ENCODE results near the gene ABLIM2. TPM values are rescaled to one million over a fixed set of nuclear protein-coding genes. Genes with fewer than 3 reads are reported as not detected.

Gene ABLIM2
- total RNA-seq, 4 donors from 2014 or later, result 9.2 to 24.0 (median 12.3) TPM

- Histone ChIP-seq H3K27me3 (no peaks in the 10 kb centered on the region), H3K9me3 (no peaks in the 10 kb centered on the region), H3K4me3 (replicated peaks in 1 of 3) (no peak overlapping the region), H3K4me1 (peaks cover 0 to 2% of the 10 kb centered on the region in 2 donors), H3K36me3 (no peaks in the 10 kb centered on the region), H3K27ac (no peak overlapping the region)
- TF ChIP-seq CTCF (IDR thresholded peaks at IDR 0.05), result no peak
- TF ChIP-seq POLR2A (IDR thresholded peaks at IDR 0.05), result no peak
- 59 to 66% methylated on average over 20 to 29 of the region's 30 CpGs for WGBS, 2 donors
- no peak for DNase-seq
- intact Hi-C loops (cut with DNase I), result no loop called here
Measured at GRCh38 chr4:8070736-8071718, 87.6 kb downstream of the ABLIM2 start.

- no peak overlapping the region for H3K4me3 ChIP-seq (replicated peaks in 1 of 3)
- TF ChIP-seq POLR2A (IDR thresholded peaks at IDR 0.05), result no peak
- TF ChIP-seq CTCF (IDR thresholded peaks at IDR 0.05), result no peak
- no peak overlapping the region for H3K27ac ChIP-seq
- no peaks in the 10 kb centered on the region for H3K4me1 ChIP-seq
- 91 to 96% methylated on average over 26 to 27 of the region's 27 CpGs for WGBS, 2 donors
- DNase-seq, result no peak
- no peaks in the 10 kb centered on the region for H3K27me3 ChIP-seq
- intact Hi-C loops (cut with DNase I), result no loop called here
- no peaks in the 10 kb centered on the region for H3K36me3 ChIP-seq
- H3K9me3 ChIP-seq, result no peaks in the 10 kb centered on the region
Measured at GRCh38 chr4:8069102-8069752, 89.4 kb downstream of the ABLIM2 start.

- H3K4me1 ChIP-seq, result no peaks in the 10 kb centered on the region
- H3K9me3 ChIP-seq, result no peaks in the 10 kb centered on the region
- WGBS, 2 donors, result 86 to 92% methylated on average over 27 to 28 of the region's 28 CpGs
- no peaks in the 10 kb centered on the region for H3K27me3 ChIP-seq
- no peaks in the 10 kb centered on the region for H3K36me3 ChIP-seq
- intact Hi-C loops (cut with DNase I), result no loop called here
- no peak overlapping the region for H3K27ac ChIP-seq
- TF ChIP-seq CTCF (IDR thresholded peaks at IDR 0.05), result no peak
- no peak for TF ChIP-seq POLR2A (IDR thresholded peaks at IDR 0.05)
- no peak overlapping the region for H3K4me3 ChIP-seq (replicated peaks in 1 of 3)
- no peak for DNase-seq
Measured at GRCh38 chr4:8067945-8068896, 90.4 kb downstream of the ABLIM2 start.

GRCh38 chr4:8067274-8067936 is 91.2 kb downstream of the ABLIM2 start:
- WGBS, 2 donors, result 87 to 88% methylated on average over 14 of the region's 20 CpGs
- no peaks in the 10 kb centered on the region for H3K4me1 ChIP-seq
- H3K9me3 ChIP-seq, result no peaks in the 10 kb centered on the region
- no peaks in the 10 kb centered on the region for H3K27me3 ChIP-seq
- no peak overlapping the region for H3K27ac ChIP-seq
- intact Hi-C loops (cut with DNase I), result no loop called here
- TF ChIP-seq POLR2A (IDR thresholded peaks at IDR 0.05) (no peak), CTCF (IDR thresholded peaks at IDR 0.05) (no peak)
- DNase-seq, result no peak
- no peak overlapping the region for H3K4me3 ChIP-seq (replicated peaks in 1 of 3)
- no peaks in the 10 kb centered on the region for H3K36me3 ChIP-seq
